Tibial nerve (tissue), 4 donors: Measurements from ENCODE around the gene NPSR1.
"Not testable (repeated sequence)": the region's sequence is repeated elsewhere in the genome, so short reads cannot be mapped to it uniquely, and the experiment has no call there.

Experiments
- EP300 ChIP-seq, 2 donors: sonication (generic); formaldehyde crosslinking; IDR thresholded peaks; one replicate each; pipeline ENCODE4 v1.6.1; 2017; ENCODE audit warnings: antibody characterized with exemption in 2 of 2, mild to moderate bottlenecking in 1 of 2
- POLR2A ChIP-seq, 2 donors: fragments of 450-650 bp; IDR thresholded peaks; one replicate each; pipeline ENCODE4 v1.6.1; 2017; ENCODE audit warnings: antibody characterized with exemption in 2 of 2, mild to moderate bottlenecking in 2 of 2, moderate library complexity in 2 of 2
- TF ChIP-seq, protein P1 (sequence below), 5 experiments: fragments of 200-600 bp in 3 of 5; fragments of 450-650 bp in 2 of 5; sonication (generic) in 3 of 5; IDR thresholded peaks; one replicate each; pipeline ENCODE4 v1.5.1; 2016 to 2019; ENCODE audit warnings: antibody characterized with exemption in 5 of 5, mild to moderate bottlenecking in 3 of 5, moderate library complexity in 2 of 5

DNA sequence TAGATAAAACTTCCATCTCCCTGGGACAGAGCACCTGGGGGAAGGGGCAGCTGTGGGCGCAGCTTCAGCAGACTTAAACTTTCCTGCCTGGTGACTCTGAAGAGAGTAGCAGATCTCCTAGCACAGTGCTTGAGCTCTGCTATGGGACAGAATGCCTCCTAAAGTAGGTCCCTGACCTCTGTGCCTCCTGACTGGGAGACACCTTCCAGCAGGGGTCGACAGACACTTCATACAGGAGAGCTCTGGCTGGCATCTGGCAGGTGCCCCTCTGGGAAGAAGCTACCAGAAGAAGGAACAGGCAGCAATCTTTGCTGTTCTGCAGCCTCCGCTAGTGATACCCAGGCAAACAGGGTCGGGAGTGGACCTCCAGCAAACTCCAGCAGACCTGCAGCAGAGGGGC, 29.4 kb upstream of the NPSR1 start:
- TF ChIP-seq, protein P1, sequence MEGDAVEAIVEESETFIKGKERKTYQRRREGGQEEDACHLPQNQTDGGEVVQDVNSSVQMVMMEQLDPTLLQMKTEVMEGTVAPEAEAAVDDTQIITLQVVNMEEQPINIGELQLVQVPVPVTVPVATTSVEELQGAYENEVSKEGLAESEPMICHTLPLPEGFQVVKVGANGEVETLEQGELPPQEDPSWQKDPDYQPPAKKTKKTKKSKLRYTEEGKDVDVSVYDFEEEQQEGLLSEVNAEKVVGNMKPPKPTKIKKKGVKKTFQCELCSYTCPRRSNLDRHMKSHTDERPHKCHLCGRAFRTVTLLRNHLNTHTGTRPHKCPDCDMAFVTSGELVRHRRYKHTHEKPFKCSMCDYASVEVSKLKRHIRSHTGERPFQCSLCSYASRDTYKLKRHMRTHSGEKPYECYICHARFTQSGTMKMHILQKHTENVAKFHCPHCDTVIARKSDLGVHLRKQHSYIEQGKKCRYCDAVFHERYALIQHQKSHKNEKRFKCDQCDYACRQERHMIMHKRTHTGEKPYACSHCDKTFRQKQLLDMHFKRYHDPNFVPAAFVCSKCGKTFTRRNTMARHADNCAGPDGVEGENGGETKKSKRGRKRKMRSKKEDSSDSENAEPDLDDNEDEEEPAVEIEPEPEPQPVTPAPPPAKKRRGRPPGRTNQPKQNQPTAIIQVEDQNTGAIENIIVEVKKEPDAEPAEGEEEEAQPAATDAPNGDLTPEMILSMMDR (IDR thresholded peaks at IDR 0.05), result not testable (repeated sequence)
- not testable (repeated sequence) for TF ChIP-seq EP300, POLR2A (IDR thresholded peaks at IDR 0.05)
